GM12873 (cell line): Measurements from ENCODE around the gene KDM2B.

ENCODE experiments used
- CTCF ChIP-seq: IDR thresholded peaks from 2 replicates; pipeline ENCODE4 v1.5.1; 2012; ENCODE audit warnings: low read depth, mild to moderate bottlenecking, moderate library complexity, low read length, control low read depth; ENCODE audit not compliant: insufficient read depth; ENCODE audit errors: missing control alignments

Gene KDM2B

DNA sequence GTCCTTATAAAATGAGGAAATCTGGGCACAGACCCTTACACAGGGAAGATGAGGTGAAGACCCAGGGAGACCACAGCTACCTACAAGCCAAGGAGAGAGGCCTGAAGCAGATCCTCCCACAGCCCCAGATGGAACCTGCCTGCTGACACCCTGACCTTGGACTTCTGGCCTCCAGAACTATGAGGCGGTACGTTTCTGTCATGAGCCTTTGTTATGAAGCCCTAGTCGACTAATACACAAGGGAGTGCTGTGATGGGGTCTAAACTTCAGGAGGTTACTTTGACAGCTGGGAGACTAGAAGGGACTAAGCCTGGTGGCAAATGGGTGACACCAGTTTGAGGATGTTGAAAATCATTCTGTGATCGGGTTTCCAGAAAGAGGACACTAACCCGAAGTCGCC is 95.9 kb downstream of the KDM2B start:
- no peak for TF ChIP-seq CTCF

DNA sequence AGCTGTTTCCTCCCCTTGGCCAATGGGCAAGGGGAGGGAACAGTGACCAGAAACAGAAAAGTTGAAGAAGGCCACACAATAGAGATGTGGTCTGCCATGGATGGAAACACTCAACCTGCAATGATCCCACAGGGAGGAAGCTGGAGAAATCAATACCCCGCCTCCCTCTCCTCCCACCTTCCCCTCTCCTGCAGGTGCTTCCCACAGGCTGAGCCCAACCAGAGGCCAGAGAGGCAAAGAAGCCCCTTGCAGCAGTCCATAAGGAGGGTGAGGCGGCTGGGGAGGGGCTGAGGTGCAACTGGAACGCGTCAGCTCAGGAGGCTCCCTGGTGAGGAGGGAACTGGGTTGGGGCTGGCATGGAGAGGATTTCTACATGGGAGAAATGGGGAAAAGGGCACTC is 96.9 kb downstream of the KDM2B start:
- TF ChIP-seq CTCF = no peak

- no peak for TF ChIP-seq CTCF
These were observed 104.3 kb downstream of the KDM2B start for GRCh38 chr12:121476477-121476876.

- TF ChIP-seq CTCF = no peak
These were observed 105.5 kb downstream of the KDM2B start for GRCh38 chr12:121475279-121475678.

DNA sequence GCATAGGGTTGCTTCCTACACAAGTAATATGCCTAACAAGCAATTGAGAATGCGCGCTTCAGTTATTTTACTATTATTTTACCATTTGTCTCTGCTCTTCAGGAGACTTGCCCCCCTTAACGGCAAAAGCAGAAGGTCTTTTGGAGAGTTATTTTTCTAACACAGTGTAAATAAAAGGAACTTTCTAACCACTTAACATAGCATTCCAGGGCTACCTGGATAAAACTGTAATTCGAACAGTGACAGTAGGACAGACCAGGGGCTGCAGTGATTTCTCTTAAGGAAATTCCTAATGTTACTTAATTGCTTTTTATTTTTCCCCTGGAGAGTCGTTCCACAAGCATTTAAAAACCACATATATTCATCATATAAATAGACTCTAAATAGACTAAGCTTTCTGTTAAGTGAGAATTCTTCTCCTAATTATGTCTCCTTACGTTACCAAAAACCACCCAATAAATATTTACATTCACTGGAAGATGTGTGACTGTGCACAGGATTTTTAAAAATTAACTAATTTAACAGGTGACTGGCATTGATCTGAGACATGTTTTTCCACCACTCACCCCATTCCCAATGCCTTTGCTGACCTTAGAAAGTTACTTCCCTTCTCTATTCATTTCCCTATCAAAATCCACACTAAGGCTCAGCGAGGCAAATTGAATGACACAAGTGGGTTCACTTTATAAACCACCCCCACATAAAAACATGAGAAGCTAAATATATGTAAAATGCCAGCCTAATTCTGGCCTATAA is 108.5 kb downstream of the KDM2B start:
- no peak for TF ChIP-seq CTCF

GRCh38 chr12:121470751-121471150 is 110.1 kb downstream of the KDM2B start:
- TF ChIP-seq CTCF = no peak

GRCh38 chr12:121468499-121468801 is 112.4 kb downstream of the KDM2B start:
- TF ChIP-seq CTCF = no peak
